Panc1 (cell line): ENCODE results near the gene ADIPOR1. TPM values are rescaled to one million over a fixed set of nuclear protein-coding genes. Genes with fewer than 3 reads are reported as not detected.

Experiments
- ATAC-seq: fragments of 200-7000 bp; cut with Tn5 transposase; 2 replicates; pipeline ENCODE4 v1.9.1; 2020; ENCODE audit warnings: mild to moderate bottlenecking, moderate library complexity
- BruUV-seq: library from RNA; stranded (reverse); fragments of 400-500 nt; replicated peaks from 2 replicates; lab custom pipeline; 2021; lab: Mats Ljungman, UMichigan
- CTCF ChIA-PET: fragments of 300-600 bp; sonication (Branson Sonifier 250); formaldehyde crosslinking; loops from one replicate; lab custom pipeline; 2022; ENCODE audit warnings: antibody characterized with exemption; lab: Charles Lee
- POLR2A ChIA-PET: fragments of 300-600 bp; sonication (Branson Sonifier 250); formaldehyde crosslinking; loops from one replicate; lab custom pipeline; 2022; ENCODE audit warnings: antibody characterized with exemption; lab: Charles Lee
- DNase-seq: peaks from one replicate; pipeline ENCODE4 v3.0.0-alpha.2; 2010; ENCODE audit warnings: low read depth, low spot score
- H3K27ac ChIP-seq: 2 replicates; pipeline ENCODE4 v1.5.1; 2011; ENCODE audit warnings: mild to moderate bottlenecking, low read length, inconsistent platforms
- H3K27me3 ChIP-seq: fragments of 200-500 bp; sonication (Bioruptor generic); 2 replicates; pipeline ENCODE4 v1.6.0; 2014; ENCODE audit warnings: low read length, inconsistent platforms; ENCODE audit not compliant: control insufficient read depth, insufficient read depth
- H3K36me3 ChIP-seq: fragments of 200-500 bp; sonication (Bioruptor generic); 2 replicates; pipeline ENCODE4 v1.5.1; 2014; ENCODE audit warnings: inconsistent platforms, mild to moderate bottlenecking, low read length, moderate library complexity; ENCODE audit not compliant: control insufficient read depth, insufficient read depth
- H3K4me1 ChIP-seq: 2 replicates; pipeline ENCODE4 v1.5.1; 2011; ENCODE audit warnings: inconsistent platforms, mild to moderate bottlenecking, low read length, moderate library complexity; ENCODE audit not compliant: control insufficient read depth, insufficient read depth
- H3K4me3 ChIP-seq, 2 experiments: 2 replicates each; pipeline ENCODE4 v1.5.1; 2011 to 2012; ENCODE audit warnings: low read depth in 2 of 2, low read length in 2 of 2, mild to moderate bottlenecking in 2 of 2, inconsistent platforms in 1 of 2, moderate library complexity in 1 of 2
- H3K9me3 ChIP-seq: fragments of 200-500 bp; sonication (Bioruptor generic); 2 replicates; pipeline ENCODE4 v1.5.1; 2014; ENCODE audit warnings: low read depth, mild to moderate bottlenecking, inconsistent platforms, low read length, moderate library complexity; ENCODE audit not compliant: control insufficient read depth, insufficient read depth
- CTCF ChIP-seq: fragments of 450-650 bp; IDR thresholded peaks from 2 replicates; pipeline ENCODE4 v1.5.1; 2017; ENCODE audit warnings: mild to moderate bottlenecking
- POLR2AphosphoS5 ChIP-seq: IDR thresholded peaks from 2 replicates; pipeline ENCODE4 v1.6.1; 2012; ENCODE audit warnings: mild to moderate bottlenecking, low read depth, low read length, moderate library complexity
- SIN3A ChIP-seq: IDR thresholded peaks from 2 replicates; pipeline ENCODE4 v1.6.1; 2012; ENCODE audit warnings: low read depth, mild to moderate bottlenecking, low read length, moderate library complexity, borderline replicate concordance; ENCODE audit not compliant: insufficient read depth
- TCF7L2 ChIP-seq: IDR thresholded peaks from 2 replicates; pipeline ENCODE4 v1.6.1; 2011; ENCODE audit warnings: mild to moderate bottlenecking, low read depth, low read length, inconsistent platforms
- in situ Hi-C: cut with HindIII; loops from 2 replicates; pipeline ENCODE4 v1.10.0; 2016; ENCODE audit warnings: low sequenced_read_pairs, low pct_unique_long_range_greater_than_20kb
- intact Hi-C: fragments of 100-400 bp; cut with micrococcal nuclease; formaldehyde crosslinking; loops from one replicate; pipeline ENCODE4 v1.10.0; 2022; ENCODE audit not compliant: unreplicated experiment
- total RNA-seq: library from RNA; stranded (reverse); gene quantifications from one replicate; pipeline ENCODE4 v1.2.1, GENCODE V29; 2021; ENCODE audit not compliant: unreplicated experiment
- TF ChIP-seq, protein P1 (sequence below), 2 experiments: IDR thresholded peaks; 2 replicates each; pipeline ENCODE4 v1.6.1; 2011 to 2012; ENCODE audit warnings: low read depth in 2 of 2, control low read depth in 1 of 2, low read length in 1 of 2, mild to moderate bottlenecking in 1 of 2, moderate library complexity in 1 of 2; ENCODE audit not compliant: insufficient read depth in 1 of 2

ADIPOR1 gene
- total RNA-seq, 1 experiment from 2014 or later, result 78.2 TPM

GRCh38 chr1:202994756-202995155 is 36.6 kb upstream of the ADIPOR1 start:
- ATAC-seq (no peak), DNase-seq (no peak)
- TF ChIP-seq CTCF (no peak), SIN3A (no peak), POLR2AphosphoS5 (no peak)
- TF ChIP-seq, protein P1, sequence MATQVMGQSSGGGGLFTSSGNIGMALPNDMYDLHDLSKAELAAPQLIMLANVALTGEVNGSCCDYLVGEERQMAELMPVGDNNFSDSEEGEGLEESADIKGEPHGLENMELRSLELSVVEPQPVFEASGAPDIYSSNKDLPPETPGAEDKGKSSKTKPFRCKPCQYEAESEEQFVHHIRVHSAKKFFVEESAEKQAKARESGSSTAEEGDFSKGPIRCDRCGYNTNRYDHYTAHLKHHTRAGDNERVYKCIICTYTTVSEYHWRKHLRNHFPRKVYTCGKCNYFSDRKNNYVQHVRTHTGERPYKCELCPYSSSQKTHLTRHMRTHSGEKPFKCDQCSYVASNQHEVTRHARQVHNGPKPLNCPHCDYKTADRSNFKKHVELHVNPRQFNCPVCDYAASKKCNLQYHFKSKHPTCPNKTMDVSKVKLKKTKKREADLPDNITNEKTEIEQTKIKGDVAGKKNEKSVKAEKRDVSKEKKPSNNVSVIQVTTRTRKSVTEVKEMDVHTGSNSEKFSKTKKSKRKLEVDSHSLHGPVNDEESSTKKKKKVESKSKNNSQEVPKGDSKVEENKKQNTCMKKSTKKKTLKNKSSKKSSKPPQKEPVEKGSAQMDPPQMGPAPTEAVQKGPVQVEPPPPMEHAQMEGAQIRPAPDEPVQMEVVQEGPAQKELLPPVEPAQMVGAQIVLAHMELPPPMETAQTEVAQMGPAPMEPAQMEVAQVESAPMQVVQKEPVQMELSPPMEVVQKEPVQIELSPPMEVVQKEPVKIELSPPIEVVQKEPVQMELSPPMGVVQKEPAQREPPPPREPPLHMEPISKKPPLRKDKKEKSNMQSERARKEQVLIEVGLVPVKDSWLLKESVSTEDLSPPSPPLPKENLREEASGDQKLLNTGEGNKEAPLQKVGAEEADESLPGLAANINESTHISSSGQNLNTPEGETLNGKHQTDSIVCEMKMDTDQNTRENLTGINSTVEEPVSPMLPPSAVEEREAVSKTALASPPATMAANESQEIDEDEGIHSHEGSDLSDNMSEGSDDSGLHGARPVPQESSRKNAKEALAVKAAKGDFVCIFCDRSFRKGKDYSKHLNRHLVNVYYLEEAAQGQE (IDR thresholded peaks at IDR 0.05; ENCODE audit: insufficient read depth in 1 of 2, low read depth in 2 of 2, low read length in 1 of 2), result no peak
- BruUV-seq, result no TSS peak
- intact Hi-C loops, result loop anchor here (5.0 to 10.0 kb wide), 2 partner anchors 67 to 240 kb away; partner anchors contain the start of gene KLHL12
- CTCF ChIA-PET, result no interaction called here
- no peaks in the 10 kb centered on the region for H3K4me1 ChIP-seq
- in situ Hi-C loops, result no loop called here
- H3K4me3 ChIP-seq, result no peak overlapping the region
- POLR2A ChIA-PET, result interaction anchor here (0.6 kb wide), 1 partner anchor 120 kb away, joined by 5 read pairs; no protein-coding TSS in a partner anchor
- no peaks in the 10 kb centered on the region for H3K36me3 ChIP-seq
- H3K27ac ChIP-seq, result no peak overlapping the region
- no peaks in the 10 kb centered on the region for H3K9me3 ChIP-seq
- peaks cover 19% of the 10 kb centered on the region for H3K27me3 ChIP-seq

- intact Hi-C loops (loop anchor here (10.0 kb wide), 1 partner anchor 236 kb away; no protein-coding TSS in a partner anchor), in situ Hi-C loops (no loop called here)
- TF ChIP-seq CTCF (no peak), TCF7L2 (no peak), SIN3A (no peak)
- TF ChIP-seq, protein P1 (IDR thresholded peaks at IDR 0.05; ENCODE audit: insufficient read depth in 1 of 2, low read depth in 2 of 2, low read length in 1 of 2), result no peak
- no peaks in the 10 kb centered on the region for H3K9me3 ChIP-seq
- H3K4me1 ChIP-seq, result no peaks in the 10 kb centered on the region
- H3K4me3 ChIP-seq, result no peak overlapping the region
- no peaks in the 10 kb centered on the region for H3K36me3 ChIP-seq
- ATAC-seq (no peak), DNase-seq (no peak)
- no peak overlapping the region for H3K27ac ChIP-seq
- ChIA-PET POLR2A (no interaction called here), CTCF (no interaction called here)
- BruUV-seq, result no TSS peak
- peaks cover 14% of the 10 kb centered on the region for H3K27me3 ChIP-seq
These were observed 33.0 kb upstream of the ADIPOR1 start for GRCh38 chr1:202991112-202991511.
